TTC549 (cell line): ENCODE results near the gene PTGES2.
A peak's percentile ranks its signal among the peaks of the same experiment; 100 is the strongest.
"Not testable (repeated sequence)": the region's sequence is repeated elsewhere in the genome, so short reads cannot be mapped to it uniquely, and the experiment has no call there.

Source experiments
- FAIRE-seq: peaks from 2 replicates; lab custom pipeline; 2012; peaks lifted over from hg19 to GRCh38; lab: Jason Lieb, UNC

PTGES2 gene

DNA sequence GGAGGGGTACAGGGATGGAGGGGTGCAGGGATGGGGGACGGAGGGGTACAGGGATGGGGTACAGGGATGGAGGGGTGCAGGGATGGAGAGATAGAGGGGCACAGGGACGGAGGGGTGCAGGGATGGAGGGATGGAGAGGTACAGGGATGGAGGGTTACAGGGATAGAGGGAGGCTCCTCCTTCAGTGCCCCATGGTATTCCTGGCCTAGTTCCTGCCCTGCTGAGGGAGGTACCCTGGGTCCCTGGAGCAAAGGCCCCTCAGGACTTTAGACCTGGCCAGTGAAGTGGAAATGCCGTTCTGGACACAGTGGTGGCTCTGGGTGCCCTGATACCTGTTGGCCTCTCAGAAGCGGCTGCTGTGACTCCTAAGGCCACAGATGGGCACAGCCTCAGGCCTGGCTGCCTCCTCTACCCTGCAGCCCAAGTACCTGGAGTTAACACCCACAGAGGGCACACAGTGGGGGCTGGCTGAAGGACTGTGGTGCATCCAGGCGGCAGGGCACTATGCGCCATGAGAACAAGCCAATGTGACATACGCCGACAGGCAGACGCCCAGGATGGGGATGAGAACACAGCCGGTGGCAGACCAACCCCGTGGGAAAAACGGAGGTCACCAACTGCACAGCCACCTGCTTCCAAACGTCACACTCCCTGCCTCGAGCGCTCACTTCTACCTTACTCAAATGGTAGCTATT, 8.4 kb downstream of the PTGES2 start:
- no peak for FAIRE-seq

GRCh38 chr9:128118472-128118857, 9.1 kb downstream of the PTGES2 start:
- FAIRE-seq, result no peak

DNA sequence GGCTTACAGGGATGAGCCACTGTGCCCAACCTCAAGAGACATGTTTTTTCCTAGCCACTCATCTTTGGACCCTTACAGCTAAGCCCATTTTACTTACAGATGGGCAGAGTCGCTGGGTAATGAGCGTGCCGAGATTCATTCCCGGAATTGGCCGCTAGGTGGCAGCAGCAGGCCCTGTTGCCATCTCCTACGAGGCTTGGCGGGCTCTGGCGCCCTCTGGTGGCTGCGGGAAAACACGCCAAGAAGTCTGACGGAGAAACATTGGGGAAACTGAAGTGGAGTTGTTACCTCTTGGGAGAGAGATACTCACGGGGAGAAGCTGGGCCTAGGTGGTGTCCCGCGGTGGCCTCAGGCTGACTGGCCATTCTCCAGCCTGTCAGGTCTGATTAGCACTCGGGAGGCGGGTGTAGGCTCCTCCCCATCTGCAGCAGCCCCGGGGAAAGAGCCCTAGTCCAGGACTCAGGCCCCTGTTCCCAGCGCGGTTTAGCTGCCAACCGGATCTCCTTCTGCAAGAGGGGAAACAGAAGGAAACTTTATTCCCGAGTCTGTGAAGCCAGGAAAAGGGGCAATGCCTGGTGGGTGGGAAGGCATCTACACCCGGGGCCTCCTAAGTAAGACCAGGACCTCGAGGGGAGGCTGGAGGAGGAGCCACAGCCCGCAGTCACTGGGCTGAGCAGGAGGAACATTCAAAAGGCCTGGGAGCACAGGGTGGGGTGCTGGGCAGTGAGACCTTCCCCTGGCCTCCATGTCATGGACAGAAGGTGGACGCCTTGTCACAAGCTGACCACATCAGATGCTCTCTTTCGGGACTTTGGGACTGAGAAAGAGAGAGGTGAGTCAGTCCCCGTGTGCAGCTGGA, 9.7 kb downstream of the PTGES2 start:
- peak; percentile 33 for FAIRE-seq

DNA sequence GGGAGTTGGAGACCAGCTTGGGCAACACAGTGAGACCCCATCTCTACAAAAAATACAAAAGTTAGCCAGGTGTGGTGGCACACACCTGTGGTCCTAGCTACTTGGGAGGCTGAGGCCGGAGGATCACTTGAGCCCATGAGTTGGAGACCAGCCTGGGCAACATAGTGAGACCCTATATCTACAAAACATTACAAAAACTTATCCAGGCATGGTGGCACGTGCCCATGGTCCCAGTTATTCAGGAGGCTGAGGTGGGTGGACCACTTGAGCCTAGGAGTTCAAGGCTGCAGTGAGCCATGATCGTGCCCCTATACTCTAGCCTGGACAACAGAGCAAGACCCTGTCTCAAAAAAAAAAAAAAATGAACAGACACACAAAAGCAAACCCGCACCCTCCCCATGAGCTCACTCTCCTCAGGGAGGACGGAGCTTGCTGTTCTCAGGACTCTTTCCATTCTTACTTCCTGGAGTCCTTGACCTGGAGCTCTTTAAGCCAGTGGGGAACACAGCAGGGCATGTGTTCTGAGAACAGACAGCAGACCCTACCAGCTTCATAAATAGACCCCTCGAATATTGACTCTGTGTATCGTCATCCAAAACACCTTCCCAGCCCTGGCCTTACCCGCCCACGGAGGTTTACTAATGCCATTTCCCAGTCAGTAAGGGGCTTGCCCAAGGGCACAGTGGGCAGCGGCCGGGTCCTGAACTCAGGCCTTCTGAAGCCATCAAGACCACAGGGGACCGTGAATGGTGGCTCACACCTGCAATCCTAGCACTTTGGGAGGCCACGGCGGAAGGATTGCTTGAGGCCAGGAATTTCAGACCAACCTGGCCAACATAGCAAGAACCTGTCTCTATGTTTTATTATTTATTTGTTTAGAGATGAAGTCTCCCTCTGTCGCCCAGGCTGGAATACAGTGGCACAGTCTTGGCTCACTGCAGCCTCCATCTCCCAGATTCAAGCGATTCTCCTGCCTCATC, 11.1 kb downstream of the PTGES2 start:
- FAIRE-seq, result no peak

DNA sequence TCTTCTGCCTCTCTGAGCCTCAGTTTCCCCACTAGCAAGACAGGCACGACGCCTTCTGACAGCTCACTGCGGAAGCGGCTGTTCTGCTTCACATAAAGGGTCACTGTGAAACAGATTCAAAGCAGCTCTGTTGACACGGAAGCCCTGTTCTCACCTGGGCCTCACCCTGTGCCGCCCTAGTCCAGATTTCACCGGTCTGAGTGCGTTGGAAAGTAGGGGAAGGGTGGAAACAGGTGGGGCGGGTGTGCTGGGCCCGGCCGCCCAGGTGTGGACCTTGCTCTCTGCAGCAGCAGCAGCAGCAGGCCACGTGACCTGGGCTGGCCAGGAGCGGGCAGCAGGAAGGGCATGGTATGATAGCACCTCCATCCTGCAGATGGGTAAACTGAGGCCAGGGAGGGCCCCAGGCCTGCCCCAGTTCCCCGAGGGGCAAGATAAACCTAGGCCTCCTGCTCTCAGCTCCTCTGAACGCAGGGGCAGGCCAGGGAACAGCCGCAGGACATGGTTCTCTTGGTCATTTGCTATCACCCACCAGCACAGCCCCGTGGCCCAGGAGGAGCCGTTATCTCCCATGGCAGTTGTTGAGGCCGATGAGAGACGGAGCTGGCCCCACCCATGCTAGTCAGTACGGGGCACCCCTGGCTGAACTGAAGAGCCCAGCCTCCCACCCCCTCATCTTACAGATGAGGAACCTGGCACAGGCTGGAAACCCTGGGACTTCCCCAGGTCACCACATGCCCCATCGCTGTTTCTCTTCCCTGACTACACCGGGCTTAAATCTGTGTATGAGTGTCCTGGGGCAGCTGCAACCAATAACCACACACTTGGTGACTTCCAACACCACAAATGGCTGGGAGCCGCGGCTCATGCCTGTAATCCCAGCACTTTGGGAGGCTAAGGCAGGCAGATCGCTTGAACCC, 12.1 kb downstream of the PTGES2 start:
- FAIRE-seq, result no peak

DNA sequence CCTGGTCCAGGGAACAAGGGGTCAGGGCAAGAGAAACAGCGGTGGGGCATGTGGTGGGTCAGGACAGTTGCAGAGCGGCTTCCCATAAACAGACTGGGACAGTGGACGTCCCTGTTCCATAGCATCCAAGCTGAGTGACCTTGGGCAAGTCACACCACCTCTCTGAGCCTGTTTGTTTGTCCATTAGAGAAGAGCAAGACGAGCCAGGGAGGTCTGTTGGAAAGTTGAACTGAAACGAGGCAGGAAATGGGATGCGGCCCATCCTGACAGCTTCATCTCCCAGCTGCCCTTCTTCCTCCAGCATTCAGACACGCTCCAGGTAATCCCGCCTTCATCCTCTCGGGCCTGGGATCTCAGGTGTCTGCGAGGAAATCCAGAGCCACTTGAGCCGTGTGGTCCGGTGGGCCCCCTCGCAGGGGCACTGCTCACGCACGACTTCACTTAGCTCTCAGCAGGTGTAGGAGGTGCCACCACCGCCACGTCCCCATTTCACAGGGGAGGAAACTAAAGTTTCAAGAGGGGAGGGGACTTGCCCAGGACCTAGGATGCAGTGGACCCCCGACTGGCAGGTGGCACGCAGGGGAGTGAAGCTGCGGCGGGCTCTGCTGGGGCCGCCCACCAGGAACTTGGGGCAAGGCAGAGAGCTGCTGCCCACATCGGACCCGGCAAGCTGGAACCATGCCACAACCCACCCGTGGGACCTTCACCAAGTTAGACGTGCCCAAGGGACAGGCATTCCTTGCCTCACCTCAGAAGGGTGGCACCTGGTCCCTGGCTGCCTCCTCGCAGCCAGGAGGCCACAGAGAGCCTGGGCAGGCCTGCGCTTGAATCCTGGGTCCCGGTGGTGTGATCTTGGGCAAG, 13.0 kb downstream of the PTGES2 start:
- no peak for FAIRE-seq

DNA sequence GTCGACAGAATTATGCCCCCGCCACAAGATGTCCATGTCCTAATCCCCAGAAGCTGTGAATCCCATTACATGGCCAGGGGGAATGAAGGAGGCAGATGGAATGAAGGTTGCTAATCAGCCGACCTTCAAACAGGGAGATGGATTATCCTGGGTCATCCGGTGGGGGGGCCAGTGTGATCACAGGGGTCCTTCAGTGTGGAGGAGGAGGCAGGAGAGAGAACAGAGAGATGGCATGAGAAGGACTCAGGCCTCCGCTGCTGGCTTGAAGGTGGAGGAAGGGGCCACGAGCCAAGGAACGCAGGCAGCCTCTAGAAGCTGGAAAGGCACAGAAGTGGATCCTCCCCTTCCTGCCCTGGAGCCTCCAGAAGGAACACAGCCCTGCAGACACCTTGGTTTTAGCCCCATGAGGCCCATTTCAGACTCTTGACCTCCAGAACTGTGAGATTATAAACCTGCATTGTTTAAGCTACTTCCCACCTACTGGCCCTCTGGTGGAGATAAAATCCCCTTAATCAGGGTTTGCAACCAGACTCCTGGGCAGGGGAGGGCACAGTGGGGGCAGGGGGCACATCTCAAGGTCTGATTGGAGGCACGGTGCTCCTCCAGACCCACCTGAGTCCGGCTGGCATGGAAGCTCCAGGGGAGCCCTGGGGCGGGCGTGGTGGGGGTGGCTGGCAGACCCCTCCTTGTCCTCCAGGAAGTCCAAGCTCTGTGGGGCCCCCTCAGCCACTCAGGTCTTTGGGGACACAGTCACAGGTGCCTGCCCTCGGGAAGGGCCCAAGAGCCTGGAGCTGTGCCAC, 13.8 kb downstream of the PTGES2 start:
- FAIRE-seq, result no peak

DNA sequence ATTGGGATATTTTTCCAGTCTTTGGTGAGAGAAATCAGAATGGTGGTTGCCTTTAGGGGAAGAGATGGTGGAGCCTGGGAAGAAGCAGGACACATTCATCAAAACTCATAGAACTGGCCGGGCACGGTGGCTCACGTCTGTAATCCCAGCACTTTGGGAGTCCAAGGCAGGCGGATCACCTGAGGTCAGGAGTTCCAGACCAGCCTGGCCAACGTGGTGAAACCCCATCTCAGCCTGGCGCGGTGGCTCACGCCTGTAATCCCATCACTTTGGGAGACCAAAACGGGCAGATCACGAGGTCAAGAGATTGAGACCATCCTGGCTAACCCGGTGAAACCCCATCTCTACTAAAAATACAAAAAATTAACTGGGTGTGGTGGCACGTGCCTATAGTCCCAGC, 15.8 kb downstream of the PTGES2 start:
- FAIRE-seq, result not testable (repeated sequence)

DNA sequence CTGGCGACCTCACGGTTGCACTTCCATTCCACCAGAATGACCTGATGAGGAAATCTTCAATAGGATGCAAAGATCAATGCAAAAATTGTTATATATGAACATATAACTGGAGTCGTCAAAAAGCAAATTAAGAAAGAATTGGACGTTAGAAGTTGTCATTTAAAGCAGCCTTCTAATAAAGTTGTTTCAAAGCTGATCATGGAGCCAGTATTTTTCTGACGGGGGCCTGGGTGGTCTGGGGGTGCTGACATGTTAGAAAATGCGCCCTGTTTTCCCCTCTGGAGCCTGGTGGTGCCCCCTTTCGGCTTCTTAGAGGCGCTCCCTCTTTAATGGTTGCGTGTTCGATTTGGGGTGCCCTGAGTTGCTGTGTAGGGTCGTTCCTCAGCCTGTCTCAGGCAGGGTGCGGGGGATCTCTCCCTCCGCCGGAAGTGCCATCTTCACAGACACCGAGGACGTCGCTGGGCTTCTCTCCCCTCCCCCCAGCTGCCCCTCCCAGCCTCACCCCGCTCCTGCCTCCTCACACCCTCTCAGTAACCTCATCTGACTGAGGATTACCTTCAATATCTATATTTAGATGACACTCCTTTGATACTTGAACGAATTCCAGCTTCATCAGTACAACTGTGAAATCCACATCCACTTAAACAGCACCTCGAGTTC, 18.3 kb downstream of the PTGES2 start:
- no peak for FAIRE-seq

- FAIRE-seq, result no peak
Observed at GRCh38 chr9:128108269-128109049, 19.1 kb downstream of the PTGES2 start.

DNA sequence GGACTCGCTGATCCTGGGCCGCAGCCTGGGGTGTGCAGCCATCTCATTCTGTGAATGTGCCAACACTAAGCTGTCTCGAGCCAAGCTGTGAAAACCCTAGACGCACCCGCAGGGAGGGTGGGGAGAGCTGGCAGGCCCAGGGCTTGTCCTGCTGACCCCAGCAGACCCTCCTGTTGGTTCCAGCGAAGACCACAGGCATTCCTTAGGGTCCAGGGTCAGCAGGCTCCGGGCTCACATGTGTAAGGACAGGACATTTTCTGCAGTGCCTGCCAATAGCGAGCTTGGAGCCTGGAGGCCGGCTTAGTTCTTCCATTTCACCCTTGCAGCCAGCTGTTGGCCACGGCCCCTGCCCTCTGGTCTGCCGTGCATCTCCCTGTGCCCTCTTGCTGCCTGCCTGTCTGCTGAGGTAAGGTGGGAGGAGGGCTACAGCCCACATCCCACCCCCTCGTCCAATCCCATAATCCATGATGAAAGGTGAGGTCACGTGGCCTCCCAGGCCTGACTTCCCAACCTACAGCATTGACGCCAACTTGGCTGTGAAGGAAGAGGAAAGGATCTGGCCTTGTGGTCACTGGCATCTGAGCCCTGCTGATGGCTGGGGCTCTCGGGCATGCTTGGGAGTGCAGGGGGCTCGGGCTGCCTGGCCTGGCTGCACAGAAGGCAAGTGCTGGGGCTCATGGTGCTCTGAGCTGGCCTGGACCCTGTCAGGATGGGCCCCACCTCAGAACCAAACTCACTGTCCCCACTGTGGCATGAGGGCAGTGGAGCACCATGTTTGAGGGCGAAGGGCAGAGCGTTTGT, 19.9 kb downstream of the PTGES2 start:
- FAIRE-seq, result no peak

DNA sequence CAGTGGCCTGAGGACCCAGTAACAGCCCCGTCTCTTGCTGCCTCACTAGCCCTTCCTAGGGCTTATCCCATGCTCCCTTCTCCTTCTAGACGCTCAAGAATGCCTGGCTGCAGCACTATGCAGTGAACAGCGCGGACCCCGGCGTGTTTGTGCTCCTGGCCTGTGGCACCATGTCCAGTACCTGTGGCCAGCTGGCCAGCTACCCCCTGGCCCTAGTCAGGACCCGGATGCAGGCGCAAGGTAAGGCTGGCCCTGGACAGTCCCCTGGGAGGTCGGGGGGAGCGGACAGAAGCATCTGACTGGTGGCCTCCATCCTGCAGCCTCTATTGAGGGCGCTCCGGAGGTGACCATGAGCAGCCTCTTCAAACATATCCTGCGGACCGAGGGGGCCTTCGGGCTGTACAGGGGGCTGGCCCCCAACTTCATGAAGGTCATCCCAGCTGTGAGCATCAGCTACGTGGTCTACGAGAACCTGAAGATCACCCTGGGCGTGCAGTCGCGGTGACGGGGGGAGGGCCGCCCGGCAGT, 20.5 kb downstream of the PTGES2 start:
- no peak for FAIRE-seq

- FAIRE-seq, result no peak
Observed at GRCh38 chr9:128106181-128106939, 21.2 kb downstream of the PTGES2 start.

- no peak for FAIRE-seq
Observed at GRCh38 chr9:128105538-128106175, 21.9 kb downstream of the PTGES2 start.

DNA sequence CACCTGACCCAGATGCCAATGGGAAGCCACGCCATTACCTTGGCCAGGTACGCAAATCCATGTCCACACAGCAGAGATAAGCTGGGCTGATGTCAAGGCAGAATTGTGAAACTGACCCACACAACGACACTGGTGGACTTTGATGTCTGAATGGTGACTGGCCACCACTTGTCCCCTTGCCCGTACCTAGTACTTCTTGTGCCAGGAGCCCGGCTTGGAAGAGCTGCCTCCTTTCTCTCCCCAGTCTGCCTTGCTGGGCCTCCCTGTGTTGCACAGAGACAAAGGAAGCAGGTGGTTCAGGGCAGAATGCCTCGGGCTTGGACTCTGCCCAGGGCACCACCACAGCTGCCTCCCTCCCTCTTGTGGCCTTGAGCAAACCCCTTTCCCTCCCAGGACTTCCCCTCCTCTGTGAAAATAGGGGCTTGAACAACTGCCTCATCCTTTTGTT, 23.3 kb downstream of the PTGES2 start:
- no peak for FAIRE-seq

- FAIRE-seq, result no peak
Observed at GRCh38 chr9:128103589-128103962, 24.0 kb downstream of the PTGES2 start.
